Mucosa of rectum (tissue), 2 donors: ENCODE results near the gene SLC6A9.
A peak's percentile ranks its signal among the peaks of the same experiment; 100 is the strongest.

Experiments
- H3K27ac ChIP-seq, 2 donors: one replicate each; pipeline ENCODE4 v1.7.0; 2013; ENCODE audit warnings: inconsistent platforms in 2 of 2, low read depth in 2 of 2, low read length in 2 of 2
- H3K27me3 ChIP-seq, 2 donors: one replicate each; pipeline ENCODE4 v1.7.0; 2013; ENCODE audit warnings: low read length in 2 of 2; ENCODE audit not compliant: control insufficient read depth in 2 of 2, insufficient read depth in 2 of 2
- H3K36me3 ChIP-seq, 2 donors: one replicate each; pipeline ENCODE4 v1.7.0; 2013; ENCODE audit warnings: low read length in 2 of 2; ENCODE audit not compliant: control insufficient read depth in 2 of 2, insufficient read depth in 2 of 2
- H3K4me1 ChIP-seq, 2 donors: one replicate each; pipeline ENCODE4 v1.7.0; 2013; ENCODE audit warnings: low read length in 2 of 2, mild to moderate bottlenecking in 1 of 2; ENCODE audit not compliant: control insufficient read depth in 2 of 2, insufficient read depth in 2 of 2
- H3K4me3 ChIP-seq, 2 donors: one replicate each; pipeline ENCODE4 v1.7.0; 2013; ENCODE audit warnings: low read length in 2 of 2
- H3K9ac ChIP-seq, 2 donors: one replicate each; pipeline ENCODE4 v1.7.0; 2013; ENCODE audit warnings: low read length in 2 of 2, low read depth in 1 of 2, mild to moderate bottlenecking in 1 of 2
- H3K9me3 ChIP-seq, 2 donors: one replicate each; pipeline ENCODE4 v1.7.0; 2013; ENCODE audit warnings: low read length in 2 of 2; ENCODE audit not compliant: control insufficient read depth in 2 of 2
- donor health status: healthy.
- donor health status: Normal muscosa, but diverticular disease.

SLC6A9 gene

DNA sequence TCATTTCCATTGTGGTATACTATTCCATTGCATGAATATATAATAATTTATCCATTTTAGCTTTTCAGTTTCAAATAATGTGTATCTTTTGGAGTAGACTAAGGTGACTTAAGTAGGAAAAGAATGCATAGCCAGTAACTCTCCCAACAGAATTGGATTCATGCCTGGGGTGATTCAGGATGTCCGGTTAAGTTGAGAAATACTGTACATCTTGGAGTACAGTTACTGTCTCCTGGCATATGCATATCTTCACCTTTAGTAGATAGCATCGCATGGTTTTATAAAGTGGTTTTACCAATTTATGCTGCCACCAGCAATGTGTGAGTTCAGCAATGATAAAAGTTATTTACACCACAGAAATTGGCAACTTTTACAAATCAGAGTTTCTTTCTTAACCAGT is 18.6 kb upstream of the SLC6A9 start:
- no peaks in the 10 kb centered on the region for H3K9me3 ChIP-seq
- no peak overlapping the region for H3K4me3 ChIP-seq
- peaks cover 0 to 6% of the 10 kb centered on the region in 2 donors for H3K4me1 ChIP-seq
- no peak overlapping the region for H3K9ac ChIP-seq
- H3K27ac ChIP-seq, result no peak overlapping the region
- no peaks in the 10 kb centered on the region for H3K36me3 ChIP-seq
- H3K27me3 ChIP-seq, result no peaks in the 10 kb centered on the region

DNA sequence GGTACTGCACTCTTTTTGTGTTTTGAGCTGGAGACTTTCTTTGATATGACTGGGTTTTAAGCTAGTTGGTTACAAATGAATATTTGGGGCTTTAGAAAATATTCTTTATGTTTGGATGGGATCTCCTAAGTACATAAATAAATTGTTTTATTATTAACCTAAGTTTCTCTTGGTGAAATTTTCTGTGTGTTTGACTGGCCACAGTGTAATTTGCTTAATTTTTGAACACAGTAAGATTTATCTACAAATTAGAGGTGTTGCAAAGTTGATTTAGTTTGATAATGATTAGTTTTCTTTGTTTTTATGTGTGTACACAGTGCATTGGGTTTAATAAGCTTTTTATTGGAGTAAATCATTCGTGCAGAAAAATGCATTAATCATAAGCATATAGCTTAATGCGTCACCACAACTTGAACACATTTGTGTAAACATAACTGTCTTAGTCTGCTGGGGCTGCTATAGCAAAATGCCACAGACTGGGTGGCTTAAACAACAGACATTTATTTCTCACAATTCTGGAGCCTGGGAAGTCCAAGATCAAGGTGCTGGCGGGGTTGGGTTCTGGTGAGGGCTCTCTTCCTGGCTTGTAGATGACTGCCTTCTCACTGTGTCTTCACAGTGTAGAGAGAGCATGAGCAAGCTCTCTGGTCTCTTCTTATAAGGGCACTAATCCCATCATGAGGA is 17.4 kb upstream of the SLC6A9 start:
- no peak overlapping the region for H3K4me3 ChIP-seq
- peak overlapping the region in 1 of 2 donors; percentile 5 for H3K9ac ChIP-seq
- no peak overlapping the region for H3K27ac ChIP-seq
- no peaks in the 10 kb centered on the region for H3K36me3 ChIP-seq
- H3K9me3 ChIP-seq, result no peaks in the 10 kb centered on the region
- H3K27me3 ChIP-seq, result no peaks in the 10 kb centered on the region
- H3K4me1 ChIP-seq, result peaks cover 0 to 6% of the 10 kb centered on the region in 2 donors

DNA sequence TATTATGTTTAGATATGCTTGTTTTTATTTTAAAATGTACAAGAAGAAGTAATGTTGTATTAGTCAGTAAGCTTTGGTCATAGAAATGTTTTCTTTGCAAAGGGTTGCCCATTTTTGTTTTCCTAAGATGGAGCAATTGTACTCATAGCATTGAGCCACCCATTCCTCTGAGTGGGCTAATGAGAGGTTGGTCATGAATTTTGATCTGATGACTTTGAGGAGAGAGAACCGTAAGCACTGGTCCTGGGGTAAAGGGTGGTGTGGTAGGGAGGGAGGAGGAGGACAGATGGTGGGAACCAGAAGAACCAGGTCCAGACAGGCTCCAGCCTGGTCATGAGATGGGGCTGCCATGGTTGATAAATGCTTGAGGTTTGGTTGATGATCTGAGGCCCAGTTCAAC is 15.9 kb upstream of the SLC6A9 start:
- Histone ChIP-seq H3K36me3 (no peaks in the 10 kb centered on the region), H3K9me3 (no peaks in the 10 kb centered on the region), H3K9ac (no peak overlapping the region), H3K4me3 (no peak overlapping the region), H3K4me1 (peaks cover 0 to 6% of the 10 kb centered on the region in 2 donors), H3K27me3 (no peaks in the 10 kb centered on the region), H3K27ac (no peak overlapping the region)

DNA sequence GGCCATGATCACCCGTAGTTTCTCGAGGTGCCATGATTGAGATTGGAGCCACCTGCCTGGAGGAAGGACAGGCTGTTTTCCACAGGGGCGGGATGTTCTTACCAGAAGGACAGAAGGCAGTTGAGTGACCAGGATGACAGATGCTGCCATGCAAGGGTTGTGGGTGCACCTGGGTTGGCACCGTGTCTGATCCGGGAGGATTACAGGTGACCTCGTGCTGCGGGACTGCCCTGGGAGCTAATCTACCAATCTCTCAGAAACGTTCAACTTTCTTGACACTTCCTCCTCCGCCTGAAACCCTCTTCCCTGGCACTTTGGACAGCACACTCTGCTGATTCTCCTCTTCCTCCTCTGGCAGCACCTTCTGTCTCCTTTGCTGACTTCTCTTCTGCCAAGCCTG is 13.8 kb upstream of the SLC6A9 start:
- H3K4me1 ChIP-seq, result peaks cover 0 to 6% of the 10 kb centered on the region in 2 donors
- no peak overlapping the region for H3K4me3 ChIP-seq
- H3K9ac ChIP-seq, result no peak overlapping the region
- H3K27me3 ChIP-seq, result no peaks in the 10 kb centered on the region
- no peaks in the 10 kb centered on the region for H3K36me3 ChIP-seq
- no peak overlapping the region for H3K27ac ChIP-seq
- H3K9me3 ChIP-seq, result no peaks in the 10 kb centered on the region

DNA sequence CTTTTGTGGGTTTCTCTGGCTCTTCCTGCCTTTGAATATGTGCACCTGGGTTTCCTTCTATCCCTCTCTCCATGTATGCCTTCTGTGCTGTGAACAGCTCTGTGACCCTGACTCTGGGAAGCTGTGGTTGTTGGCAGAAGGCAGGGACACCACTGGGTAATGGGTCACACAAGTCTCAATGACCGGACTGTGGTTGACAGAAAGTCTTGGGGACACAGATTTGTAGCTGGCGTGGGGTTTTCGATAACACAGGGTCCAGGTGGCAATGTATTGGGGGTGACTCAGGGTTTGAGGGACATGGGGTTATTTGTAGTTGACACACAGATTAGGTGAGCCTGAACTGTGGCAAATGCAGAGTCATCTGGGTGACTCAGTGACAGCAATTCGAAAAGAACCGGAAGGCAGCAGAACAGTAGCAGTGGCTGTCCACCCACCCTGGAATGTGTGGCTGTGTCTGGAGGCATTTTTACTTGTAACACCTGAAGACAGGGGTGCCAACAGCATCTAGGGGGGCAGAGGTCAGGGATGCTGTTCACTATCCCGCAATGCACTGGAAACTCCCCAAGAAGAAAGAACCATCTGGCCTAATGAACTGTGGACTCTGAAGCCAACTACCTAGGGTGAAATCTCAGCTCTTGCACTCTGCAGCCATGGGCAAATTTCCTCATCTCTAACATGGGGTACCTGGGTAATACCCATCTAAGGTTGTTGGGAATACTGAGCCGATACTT is 13.0 kb upstream of the SLC6A9 start:
- H3K4me1 ChIP-seq, result peaks cover 0 to 6% of the 10 kb centered on the region in 2 donors
- no peak overlapping the region for H3K9ac ChIP-seq
- no peaks in the 10 kb centered on the region for H3K9me3 ChIP-seq
- no peak overlapping the region for H3K27ac ChIP-seq
- no peak overlapping the region for H3K4me3 ChIP-seq
- H3K27me3 ChIP-seq, result no peaks in the 10 kb centered on the region
- no peaks in the 10 kb centered on the region for H3K36me3 ChIP-seq

DNA sequence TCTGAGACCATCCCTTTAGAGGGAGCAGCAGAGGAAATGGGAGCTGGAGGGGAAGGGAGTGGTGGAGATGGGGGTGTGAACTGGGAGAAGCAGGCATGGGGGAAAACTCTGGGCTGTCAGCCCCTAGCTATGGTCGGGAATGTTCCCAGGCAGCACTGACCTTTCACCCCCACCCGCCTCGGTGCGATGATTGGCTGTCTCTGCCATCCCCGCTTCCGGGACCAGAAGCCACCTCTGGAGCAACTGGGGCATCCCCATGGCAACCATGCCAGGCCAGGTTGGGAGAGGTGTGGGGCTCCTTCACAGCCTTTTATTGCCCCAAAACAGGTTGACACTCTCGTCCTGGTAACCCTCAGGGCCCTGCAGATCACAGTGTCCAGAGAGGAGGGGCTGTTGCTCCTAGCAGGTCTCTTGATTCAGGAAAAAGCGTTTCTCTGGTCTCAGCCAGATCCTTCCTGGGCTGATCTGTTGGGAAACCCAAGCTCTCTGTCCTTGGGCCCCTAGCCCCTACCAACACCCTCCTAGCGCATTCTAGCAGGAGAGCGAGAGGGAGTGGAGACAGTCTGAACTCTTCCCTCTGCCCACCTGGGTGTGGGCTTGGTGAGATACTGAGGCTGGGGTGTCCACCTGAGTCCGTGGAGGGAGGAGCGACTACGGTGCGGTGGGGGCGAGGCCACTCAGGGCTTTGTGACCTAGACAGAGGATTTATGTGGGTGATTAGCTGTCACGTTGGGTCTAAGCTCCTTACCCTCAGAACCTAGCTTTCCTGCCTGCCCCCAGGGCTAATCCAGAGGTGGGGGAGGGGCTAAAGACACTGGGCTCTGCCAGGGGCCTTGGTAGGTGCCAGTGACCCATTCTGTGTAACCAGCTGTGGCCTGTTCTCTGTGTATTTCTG is 12.2 kb upstream of the SLC6A9 start:
- H3K4me3 ChIP-seq, result no peak overlapping the region
- no peaks in the 10 kb centered on the region for H3K9me3 ChIP-seq
- H3K27me3 ChIP-seq, result no peaks in the 10 kb centered on the region
- H3K4me1 ChIP-seq, result peaks cover 0 to 6% of the 10 kb centered on the region in 2 donors
- no peak overlapping the region for H3K27ac ChIP-seq
- no peak overlapping the region for H3K9ac ChIP-seq
- H3K36me3 ChIP-seq, result no peaks in the 10 kb centered on the region

DNA sequence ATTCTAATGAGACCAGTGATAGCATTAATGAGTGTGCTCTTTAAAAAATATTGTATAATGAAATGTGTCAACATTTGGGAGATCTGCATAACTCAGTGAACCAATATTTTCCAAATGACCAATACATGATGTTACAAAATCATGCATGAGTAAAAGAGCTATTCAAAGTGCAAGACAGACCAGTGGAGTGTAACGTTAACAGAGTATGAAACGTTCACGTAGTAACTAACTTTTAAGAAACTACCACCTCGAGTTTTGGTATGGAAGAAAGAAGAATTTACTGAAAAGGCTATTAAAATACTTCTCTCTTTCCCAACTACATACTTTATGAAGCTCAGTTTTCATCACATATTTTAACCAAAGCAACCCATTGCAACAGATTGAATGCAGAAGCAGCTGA is 9.6 kb upstream of the SLC6A9 start:
- no peaks in the 10 kb centered on the region for H3K36me3 ChIP-seq
- no peak overlapping the region for H3K9ac ChIP-seq
- H3K4me3 ChIP-seq, result no peak overlapping the region
- H3K9me3 ChIP-seq, result no peaks in the 10 kb centered on the region
- no peak overlapping the region for H3K27ac ChIP-seq
- peaks cover 7 to 10% of the 10 kb centered on the region in 2 donors for H3K4me1 ChIP-seq
- no peaks in the 10 kb centered on the region for H3K27me3 ChIP-seq

DNA sequence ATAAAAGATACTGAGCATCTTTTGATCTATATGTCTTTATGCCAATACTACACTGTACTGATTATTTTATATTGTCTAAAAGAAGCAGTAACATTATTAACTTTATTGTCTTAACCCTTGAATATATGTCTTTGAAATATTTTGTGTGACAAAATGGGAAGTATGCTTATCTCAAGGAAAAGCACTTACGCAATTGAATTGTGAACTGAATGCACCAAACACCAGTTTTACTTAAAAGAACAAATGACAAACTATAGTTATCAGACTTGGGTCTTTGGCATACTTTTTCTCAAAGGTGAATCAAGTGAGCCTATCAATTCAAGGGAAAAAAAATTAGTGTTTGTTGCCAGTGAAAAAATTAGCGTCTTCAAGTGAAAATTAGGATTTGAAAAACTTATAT is 9.2 kb upstream of the SLC6A9 start:
- peaks cover 9 to 10% of the 10 kb centered on the region in 2 donors for H3K4me1 ChIP-seq
- H3K27ac ChIP-seq, result no peak overlapping the region
- H3K36me3 ChIP-seq, result no peaks in the 10 kb centered on the region
- no peak overlapping the region for H3K9ac ChIP-seq
- H3K4me3 ChIP-seq, result no peak overlapping the region
- no peaks in the 10 kb centered on the region for H3K9me3 ChIP-seq
- H3K27me3 ChIP-seq, result no peaks in the 10 kb centered on the region

DNA sequence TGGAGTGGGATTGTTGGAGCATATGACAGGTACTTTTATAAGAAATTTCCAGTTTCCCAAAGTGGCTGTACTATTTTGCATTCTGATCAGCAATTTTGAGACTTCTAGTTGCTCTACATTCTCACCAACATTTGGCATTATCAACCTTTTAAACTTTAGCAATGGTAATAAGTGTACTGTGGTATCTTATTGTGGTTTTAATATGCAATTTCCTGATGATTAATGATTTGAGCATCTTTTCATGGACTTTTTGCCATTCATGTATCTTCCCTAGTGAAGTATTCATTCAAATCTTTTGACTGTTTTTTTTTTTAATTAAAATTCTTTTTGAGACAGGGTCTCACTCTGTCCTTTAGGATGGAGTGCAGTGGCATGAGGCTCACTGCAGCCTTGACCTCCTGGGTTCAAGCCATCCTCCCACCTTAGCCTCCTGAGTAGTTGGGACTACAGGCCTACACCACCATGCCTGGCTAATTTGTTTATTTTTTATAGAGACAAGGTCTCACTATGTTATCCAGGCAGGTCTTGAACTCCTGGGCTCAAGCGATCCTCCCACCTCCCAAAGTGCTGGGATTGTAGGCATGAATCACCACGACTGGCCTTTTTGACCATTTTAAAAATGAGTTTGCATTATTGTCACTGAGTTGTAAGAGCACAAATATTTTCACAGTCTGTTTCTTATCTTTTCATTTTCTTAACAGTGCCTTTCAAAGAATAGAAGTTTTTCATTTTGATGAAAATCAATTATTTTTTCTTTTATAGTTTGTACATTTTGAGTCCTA is 7.8 kb upstream of the SLC6A9 start:
- Histone ChIP-seq H3K4me1 (peaks cover 10 to 11% of the 10 kb centered on the region in 2 donors), H3K27me3 (no peaks in the 10 kb centered on the region), H3K27ac (no peak overlapping the region), H3K9ac (no peak overlapping the region), H3K9me3 (no peaks in the 10 kb centered on the region), H3K4me3 (no peak overlapping the region), H3K36me3 (no peaks in the 10 kb centered on the region)
